Upper lobe of left lung (tissue), 6 donors: Measurements from ENCODE around the gene PKLR. TPM values are rescaled to one million over a fixed set of nuclear protein-coding genes. Genes with fewer than 3 reads are reported as not detected.

Experiments used
- ATAC-seq, 2 donors: fragments of 200-7000 bp; cut with Tn5 transposase; one replicate each; pipeline ENCODE4 v1.9.1; 2022; ENCODE audit warnings: mild to moderate bottlenecking in 2 of 2, moderate library complexity in 2 of 2; ENCODE audit not compliant: low FRiP score in 2 of 2
- DNase-seq, 2 donors: peaks; one replicate each; pipeline ENCODE4 v3.0.0-alpha.2; 2019 to 2020
- H3K27ac ChIP-seq, 4 donors: fragments of 200-600 bp; sonication (generic); one replicate each; pipeline ENCODE4 v1.5.1; 2016 to 2019
- H3K27me3 ChIP-seq, 4 donors: fragments of 200-600 bp; sonication (generic); one replicate each; pipeline ENCODE4 v1.5.1; 2017 to 2019
- H3K36me3 ChIP-seq, 4 donors: fragments of 200-600 bp; sonication (generic); one replicate each; pipeline ENCODE4 v1.5.1; 2016 to 2019
- H3K4me1 ChIP-seq, 4 donors: fragments of 200-600 bp; sonication (generic); one replicate each; pipeline ENCODE4 v1.5.1; 2018 to 2019
- H3K4me3 ChIP-seq, 4 donors: fragments of 200-600 bp; sonication (generic); one replicate each; pipeline ENCODE4 v1.5.1; 2017 to 2019; ENCODE audit warnings: mild to moderate bottlenecking in 2 of 4, moderate library complexity in 1 of 4
- H3K9me3 ChIP-seq, 4 donors: fragments of 200-600 bp; sonication (generic); one replicate each; pipeline ENCODE4 v1.5.1; 2018 to 2019
- EP300 ChIP-seq, 4 donors: sonication (generic); formaldehyde crosslinking; IDR thresholded peaks; one replicate each; pipeline ENCODE4 v1.5.1; 2017; ENCODE audit warnings: antibody characterized with exemption in 4 of 4, control low read depth in 2 of 4
- POLR2A ChIP-seq, 4 donors: fragments of 450-650 bp; IDR thresholded peaks; one replicate each; pipeline ENCODE4 v1.5.1; 2016 to 2017; ENCODE audit warnings: antibody characterized with exemption in 4 of 4, mild to moderate bottlenecking in 2 of 4
- POLR2AphosphoS5 ChIP-seq, 2 donors: sonication (generic); formaldehyde crosslinking; IDR thresholded peaks; one replicate each; pipeline ENCODE4 v1.5.1; 2017; ENCODE audit warnings: antibody characterized with exemption in 2 of 2
- WGBS, 2 donors: methylation state at CpG; one replicate each; pipeline ENCODE4 v1.1.5; 2017 to 2018; 5-methylcytosine and 5-hydroxymethylcytosine counted together
- total RNA-seq, 6 donors: library from RNA; depleted of rRNA in 4 of 6; stranded (reverse); fragments of >200 nt in 4 of 6; gene quantifications; one replicate each; pipeline versions ENCODE4 v1.1.0 to v1.2.1, GENCODE V29; 2016 to 2021
- TF ChIP-seq, protein P1 (sequence below), 6 experiments: fragments of 450-650 bp in 4 of 6; fragments of 200-600 bp in 2 of 6; sonication (generic) in 2 of 6; IDR thresholded peaks; one replicate each; pipeline ENCODE4 v1.5.1; 2016 to 2019; ENCODE audit warnings: antibody characterized with exemption in 6 of 6
- donor health status: DM: no; HTN: no; CAD: no; lungs with moderate emphysema.
- donor health status: DM: no; HTN: yes; CAD: no; lungs with severe emphysema.

PKLR gene
- total RNA-seq, 6 donors from 2014 or later: 0.14 to 0.17 TPM; not detected in 4

DNA sequence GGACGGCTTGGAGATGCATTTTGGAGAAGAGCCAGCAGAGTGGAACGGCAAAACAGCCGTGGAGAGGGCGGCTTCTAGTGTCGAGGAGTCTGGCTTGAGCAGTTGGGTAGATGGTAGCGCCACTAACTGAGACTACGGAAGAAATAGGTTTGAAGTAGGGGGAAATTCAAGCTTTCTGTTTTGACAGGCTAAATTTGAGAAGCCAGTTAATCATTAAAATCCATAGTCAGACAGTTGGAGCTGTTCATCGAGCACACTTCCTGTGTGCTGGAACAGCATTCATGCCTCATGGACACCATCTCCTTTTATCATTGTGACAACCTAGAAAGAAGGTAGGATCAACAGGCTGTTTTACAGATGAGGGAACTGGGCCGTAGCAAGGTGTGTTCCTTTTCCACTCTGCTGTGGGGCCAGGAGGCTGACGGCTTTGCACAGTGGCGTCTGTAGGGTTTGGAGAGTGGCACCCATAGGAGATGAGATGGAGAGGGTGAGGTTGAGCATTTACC, 3.4 kb upstream of the PKLR start:
- ATAC-seq: no peak
- Histone ChIP-seq H3K27ac (no peak overlapping the region), H3K4me1 (peaks cover 7 to 17% (median 10%) of the 10 kb centered on the region in 4 donors), H3K9me3 (no peaks in the 10 kb centered on the region), H3K36me3 (no peaks in the 10 kb centered on the region), H3K4me3 (no peak overlapping the region), H3K27me3 (no peaks in the 10 kb centered on the region)
- no peak for TF ChIP-seq POLR2AphosphoS5 (IDR thresholded peaks at IDR 0.05)
- no peak for TF ChIP-seq EP300 (IDR thresholded peaks at IDR 0.05)
- TF ChIP-seq POLR2A (IDR thresholded peaks at IDR 0.05): no peak
- TF ChIP-seq, protein P1, sequence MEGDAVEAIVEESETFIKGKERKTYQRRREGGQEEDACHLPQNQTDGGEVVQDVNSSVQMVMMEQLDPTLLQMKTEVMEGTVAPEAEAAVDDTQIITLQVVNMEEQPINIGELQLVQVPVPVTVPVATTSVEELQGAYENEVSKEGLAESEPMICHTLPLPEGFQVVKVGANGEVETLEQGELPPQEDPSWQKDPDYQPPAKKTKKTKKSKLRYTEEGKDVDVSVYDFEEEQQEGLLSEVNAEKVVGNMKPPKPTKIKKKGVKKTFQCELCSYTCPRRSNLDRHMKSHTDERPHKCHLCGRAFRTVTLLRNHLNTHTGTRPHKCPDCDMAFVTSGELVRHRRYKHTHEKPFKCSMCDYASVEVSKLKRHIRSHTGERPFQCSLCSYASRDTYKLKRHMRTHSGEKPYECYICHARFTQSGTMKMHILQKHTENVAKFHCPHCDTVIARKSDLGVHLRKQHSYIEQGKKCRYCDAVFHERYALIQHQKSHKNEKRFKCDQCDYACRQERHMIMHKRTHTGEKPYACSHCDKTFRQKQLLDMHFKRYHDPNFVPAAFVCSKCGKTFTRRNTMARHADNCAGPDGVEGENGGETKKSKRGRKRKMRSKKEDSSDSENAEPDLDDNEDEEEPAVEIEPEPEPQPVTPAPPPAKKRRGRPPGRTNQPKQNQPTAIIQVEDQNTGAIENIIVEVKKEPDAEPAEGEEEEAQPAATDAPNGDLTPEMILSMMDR (IDR thresholded peaks at IDR 0.05): no peak
- 63 to 69% methylated on average over 9 to 11 of the region's 11 CpGs for WGBS, 2 donors
- DNase-seq: no peak

DNA sequence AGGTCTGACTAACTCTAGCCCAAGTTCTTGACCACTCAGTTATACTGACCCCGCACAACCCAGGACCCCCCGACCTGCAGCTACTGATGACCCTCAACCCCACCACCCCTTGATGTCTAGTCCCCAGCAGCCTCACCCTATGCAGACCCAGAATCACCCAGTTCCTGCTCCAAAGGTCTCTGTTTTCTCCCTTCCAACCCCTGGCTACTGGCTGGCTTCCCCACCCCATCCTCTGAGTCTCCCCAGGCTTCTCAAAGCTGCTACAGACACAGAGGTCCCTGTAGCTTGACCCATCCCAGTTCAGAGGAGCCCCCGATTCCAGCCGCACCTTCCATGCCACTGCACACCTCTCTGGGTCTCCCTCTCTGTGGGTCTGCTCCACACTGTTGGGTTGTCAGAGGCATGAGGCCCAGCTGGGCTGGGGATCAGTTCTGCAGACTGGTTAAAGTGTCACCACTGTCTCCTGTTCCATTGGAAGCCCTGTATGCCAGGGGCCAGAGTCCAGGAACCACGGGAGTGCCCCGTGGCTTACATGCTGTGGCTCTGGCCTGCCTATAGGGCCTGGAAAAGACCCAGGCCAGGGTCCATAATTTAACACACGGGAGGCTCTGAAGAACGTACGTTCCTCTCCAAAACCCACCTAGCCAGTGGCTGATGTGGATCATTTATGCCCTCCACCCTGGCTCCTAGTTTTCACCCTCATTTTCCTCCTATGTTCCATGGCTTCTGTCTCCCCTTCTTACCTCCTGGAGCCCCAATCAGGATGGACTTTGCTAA, 497 bp downstream of the PKLR start:
- no peaks in the 10 kb centered on the region for H3K36me3 ChIP-seq
- H3K4me3 ChIP-seq: no peak overlapping the region
- 91% methylated on average over 7 to 9 of the region's 9 CpGs for WGBS, 2 donors
- H3K9me3 ChIP-seq: no peaks in the 10 kb centered on the region
- TF ChIP-seq, protein P1 (IDR thresholded peaks at IDR 0.05): no peak
- no peak for TF ChIP-seq EP300 (IDR thresholded peaks at IDR 0.05)
- no peak for TF ChIP-seq POLR2AphosphoS5 (IDR thresholded peaks at IDR 0.05)
- TF ChIP-seq POLR2A (IDR thresholded peaks at IDR 0.05): no peak
- ATAC-seq (no peak), DNase-seq (no peak)
- no peaks in the 10 kb centered on the region for H3K4me1 ChIP-seq
- H3K27me3 ChIP-seq: peaks cover 0 to 2% (median under 1%) of the 10 kb centered on the region in 4 donors
- H3K27ac ChIP-seq: no peak overlapping the region

DNA sequence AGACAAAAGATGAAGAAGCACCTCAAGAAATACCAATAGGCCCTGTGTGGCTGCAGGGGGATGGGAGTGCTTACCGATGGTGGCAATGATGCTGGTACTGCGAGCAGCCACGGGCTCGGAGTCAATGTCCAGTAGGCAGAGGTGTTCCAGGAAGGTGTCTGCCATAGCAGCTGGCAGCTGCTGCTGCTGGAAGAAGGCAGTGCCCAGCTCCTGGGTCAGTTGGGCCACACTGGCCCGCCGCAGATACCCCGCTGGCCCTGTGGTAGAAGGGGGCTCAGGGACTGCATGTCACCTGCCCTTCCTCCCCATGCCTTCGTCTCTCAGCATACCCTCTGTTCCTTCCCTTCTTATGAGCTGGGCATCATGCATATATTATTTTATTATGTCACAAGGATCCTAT, 1.2 kb downstream of the PKLR start:
- DNase-seq: peak in 1 of 2 donors; percentile 55
- Histone ChIP-seq H3K4me3 (no peak overlapping the region), H3K27ac (no peak overlapping the region), H3K4me1 (peaks cover 0 to 6% (median 6%) of the 10 kb centered on the region in 4 donors), H3K9me3 (no peaks in the 10 kb centered on the region), H3K27me3 (peaks cover 0 to 9% (median 4%) of the 10 kb centered on the region in 4 donors), H3K36me3 (no peaks in the 10 kb centered on the region)
- TF ChIP-seq EP300 (IDR thresholded peaks at IDR 0.05) (no peak), POLR2A (IDR thresholded peaks at IDR 0.05) (no peak), POLR2AphosphoS5 (IDR thresholded peaks at IDR 0.05) (no peak)
- TF ChIP-seq, protein P1 (IDR thresholded peaks at IDR 0.05): no peak
- 89 to 92% methylated on average over 8 of the region's 8 CpGs for WGBS, 2 donors
- no peak for ATAC-seq

DNA sequence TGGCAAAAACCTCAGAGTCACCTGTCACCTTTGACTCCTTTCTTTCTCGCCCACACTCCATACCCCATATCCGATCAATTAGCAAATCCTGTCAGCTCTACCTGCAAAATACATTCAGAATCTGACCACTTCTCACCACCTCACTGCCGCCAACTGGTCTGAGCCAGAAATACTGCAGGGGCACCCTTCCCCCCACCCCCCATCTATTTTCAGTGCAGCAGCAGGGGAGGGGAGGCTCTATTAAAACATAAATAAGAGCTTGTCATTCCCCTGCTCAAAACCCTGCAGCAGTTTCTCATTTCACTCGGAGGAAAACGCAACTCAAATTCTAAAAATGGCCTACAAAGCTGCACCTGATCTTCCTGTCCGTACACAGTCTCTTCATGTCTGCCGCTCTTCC, 3.9 kb downstream of the PKLR start:
- DNase-seq: no peak
- H3K4me1 ChIP-seq: peaks cover 0 to 10% (median 7%) of the 10 kb centered on the region in 4 donors
- 70 to 77% methylated on average over 7 of the region's 7 CpGs for WGBS, 2 donors
- no peak overlapping the region for H3K4me3 ChIP-seq
- no peaks in the 10 kb centered on the region for H3K36me3 ChIP-seq
- no peaks in the 10 kb centered on the region for H3K9me3 ChIP-seq
- no peak for ATAC-seq
- peaks cover 0 to 15% (median 7%) of the 10 kb centered on the region in 4 donors for H3K27me3 ChIP-seq
- TF ChIP-seq, protein P1 (IDR thresholded peaks at IDR 0.05): no peak
- TF ChIP-seq EP300 (IDR thresholded peaks at IDR 0.05): no peak
- TF ChIP-seq POLR2AphosphoS5 (IDR thresholded peaks at IDR 0.05): no peak
- no peak for TF ChIP-seq POLR2A (IDR thresholded peaks at IDR 0.05)
- H3K27ac ChIP-seq: no peak overlapping the region
